Endothelial cell of umbilical vein (primary cell): Measurements from ENCODE around the gene PLEKHA6. TPM values are rescaled to one million over a fixed set of nuclear protein-coding genes. Genes with fewer than 3 reads are reported as not detected.

Experiments used
- BruUV-seq: library from RNA; stranded (reverse); fragments of 400-500 nt; replicated peaks from 2 replicates; lab custom pipeline; 2021; lab: Mats Ljungman, UMichigan
- CTCF ChIA-PET: fragments of 300-600, 350-600 bp; sonication (Branson Sonifier 250); formaldehyde crosslinking; loops from one replicate; lab custom pipeline; 2021; ENCODE audit warnings: antibody characterized with exemption, inconsistent platforms; lab: Charles Lee
- POLR2A ChIA-PET: fragments of 300-600, 350-600 bp; sonication (Branson Sonifier 250); formaldehyde crosslinking; loops from one replicate; lab custom pipeline; 2021; ENCODE audit warnings: antibody characterized with exemption, inconsistent platforms; lab: Charles Lee
- DNase-seq: peaks from one replicate; pipeline ENCODE4 v3.0.0-alpha.2; 2011; ENCODE audit warnings: low read depth, low spot score
- FAIRE-seq: peaks from 2 replicates; lab custom pipeline; 2011; peaks lifted over from hg19 to GRCh38; lab: Jason Lieb, UNC
- H2AFZ ChIP-seq: 2 replicates; pipeline ENCODE4 v1.6.0; 2012; ENCODE audit warnings: low read depth, low read length, control low read depth, inconsistent platforms
- H3K27ac ChIP-seq: 2 replicates; pipeline ENCODE4 v1.5.1; 2011; ENCODE audit warnings: low read depth, mild to moderate bottlenecking, control low read depth, low read length, moderate library complexity; ENCODE audit not compliant: insufficient read depth
- H3K27me3 ChIP-seq, 2 experiments: 2 replicates each; pipeline versions ENCODE4 v1.6.0 to v1.6.1; 2011; ENCODE audit warnings: low read length in 2 of 2, mixed read lengths in 1 of 2; ENCODE audit not compliant: control insufficient read depth in 2 of 2, insufficient read depth in 2 of 2
- H3K36me3 ChIP-seq, 2 experiments: 2 replicates in 1 of 2; 3 replicates in 1 of 2; pipeline ENCODE4 v1.5.1; 2011; ENCODE audit warnings: low read length in 2 of 2, mild to moderate bottlenecking in 1 of 2, moderate library complexity in 1 of 2; ENCODE audit not compliant: control insufficient read depth in 2 of 2, insufficient read depth in 2 of 2; ENCODE audit errors: extremely low read depth in 1 of 2
- H3K4me1 ChIP-seq: 3 replicates; pipeline ENCODE4 v1.5.1; 2011; ENCODE audit warnings: mild to moderate bottlenecking, low read length; ENCODE audit not compliant: control insufficient read depth, insufficient read depth; ENCODE audit errors: extremely low read depth
- H3K4me2 ChIP-seq: 2 replicates; pipeline ENCODE4 v1.6.1; 2011; ENCODE audit warnings: low read length, control low read depth, mixed read lengths; ENCODE audit not compliant: insufficient read depth
- H3K4me3 ChIP-seq, 3 experiments: fragments of 200-600 bp in 1 of 3; sonication (generic), shearing (Covaris generic) in 1 of 3; replicated peaks in 1 of 3; 2 replicates each; pipeline ENCODE4 v1.5.1; 2011 to 2016; ENCODE audit warnings: control low read depth in 3 of 3, low read length in 3 of 3, mild to moderate bottlenecking in 2 of 3, inconsistent platforms in 1 of 3, low read depth in 1 of 3, moderate library complexity in 1 of 3; ENCODE audit not compliant: insufficient read depth in 1 of 3
- H3K79me2 ChIP-seq: 2 replicates; pipeline ENCODE4 v1.6.0; 2012; ENCODE audit warnings: low read length, inconsistent platforms; ENCODE audit not compliant: control insufficient read depth, insufficient read depth
- H3K9ac ChIP-seq: replicated peaks from 2 replicates; pipeline ENCODE3; 2011; ENCODE audit warnings: low read length, control low read depth; ENCODE audit not compliant: insufficient read depth; ENCODE audit errors: extremely low read depth
- H3K9me1 ChIP-seq: replicated peaks from 3 replicates; pipeline ENCODE4 v1.6.0; 2011; ENCODE audit warnings: mild to moderate bottlenecking, low read length; ENCODE audit not compliant: control insufficient read depth, insufficient read depth; ENCODE audit errors: extremely low read depth
- H3K9me3 ChIP-seq: replicated peaks from 2 replicates; pipeline ENCODE4 v1.5.1; 2012; ENCODE audit warnings: low read length, inconsistent platforms; ENCODE audit not compliant: control insufficient read depth, insufficient read depth
- H4K20me1 ChIP-seq: replicated peaks from 2 replicates; pipeline ENCODE3; 2011; ENCODE audit warnings: mild to moderate bottlenecking, low read length; ENCODE audit not compliant: control insufficient read depth, insufficient read depth; ENCODE audit errors: extremely low read depth
- EZH2 ChIP-seq: IDR thresholded peaks from 2 replicates; pipeline ENCODE4 v1.6.1; 2012; ENCODE audit warnings: borderline replicate concordance, low read depth, mild to moderate bottlenecking, moderate library complexity, low read length, inconsistent platforms; ENCODE audit not compliant: severe bottlenecking
- FOS ChIP-seq: IDR thresholded peaks from 2 replicates; pipeline ENCODE4 v1.6.1; 2011; ENCODE audit warnings: mild to moderate bottlenecking, low read length, moderate library complexity, borderline replicate concordance; ENCODE audit not compliant: insufficient read depth
- GATA2 ChIP-seq: IDR thresholded peaks from 2 replicates; pipeline ENCODE4 v1.7.0; 2011; ENCODE audit warnings: low read depth, mild to moderate bottlenecking, moderate library complexity, mixed read lengths, low read length; ENCODE audit not compliant: insufficient read length, insufficient read depth
- JUN ChIP-seq: IDR thresholded peaks from 2 replicates; pipeline ENCODE4 v1.6.1; 2011; ENCODE audit warnings: borderline replicate concordance, low read depth; ENCODE audit not compliant: insufficient read length, insufficient read depth
- MYC ChIP-seq: IDR thresholded peaks from one replicate; pipeline ENCODE4 v1.6.1; 2011; ENCODE audit warnings: mild to moderate bottlenecking, low read depth, low read length
- POLR2A ChIP-seq: IDR thresholded peaks from 2 replicates; pipeline ENCODE4 v1.6.1; 2012; ENCODE audit warnings: low read depth, mild to moderate bottlenecking, control low read depth, low read length
- POLR2AphosphoS5 ChIP-seq: IDR thresholded peaks from 2 replicates; pipeline ENCODE4 v1.6.1; 2012; ENCODE audit warnings: low read depth, mild to moderate bottlenecking, control low read depth, low read length, moderate library complexity; ENCODE audit not compliant: insufficient read depth
- dilution Hi-C: fragments of 300-500 bp; cut with MboI; formaldehyde crosslinking; loops from one replicate; pipeline ENCODE4 v1.15.0; 2019; ENCODE audit warnings: low sequenced_read_pairs; ENCODE audit not compliant: extremely low pct_ligation_motif_present
- intact Hi-C: fragments of 100-400 bp; cut with micrococcal nuclease; formaldehyde crosslinking; loops from one replicate; pipeline ENCODE4 v1.10.0; 2022
- polyA plus RNA-seq, 4 experiments: library from polyadenylated mRNA; depleted of rRNA in 3 of 4; stranded (reverse) in 3 of 4; unstranded in 1 of 4; fragments of >200 nt; gene quantifications; 2 replicates each; pipeline versions ENCODE4 v1.2.1 to v1.2.3, GENCODE V29; 2011 to 2012; ENCODE audit warnings: missing spikeins in 1 of 4
- total RNA-seq: library from RNA; stranded (reverse); gene quantifications from 2 replicates; pipeline ENCODE4 v1.2.3, GENCODE V29; 2021
- TF ChIP-seq, protein P1 (sequence below), 2 donors: IDR thresholded peaks; 1 replicate in 1 of 2; 2 replicates in 1 of 2; pipeline ENCODE4 v1.5.1; 2011; ENCODE audit warnings: low read length in 2 of 2, mild to moderate bottlenecking in 2 of 2, moderate library complexity in 2 of 2, control low read depth in 1 of 2, inconsistent platforms in 1 of 2, low read depth in 1 of 2; ENCODE audit not compliant: insufficient read depth in 1 of 2; ENCODE audit errors: extremely low read depth in 1 of 2
- TF ChIP-seq, protein P2 (sequence below): IDR thresholded peaks from 2 replicates; pipeline ENCODE4 v1.6.1; 2011; ENCODE audit not compliant: insufficient read depth, insufficient read length

PLEKHA6 gene
- total and polyA plus RNA-seq, 2 donors (not counting 3 experiments of a cell fraction or from before 2014, with no cell fraction given), result 2.1 to 15.0 TPM

DNA sequence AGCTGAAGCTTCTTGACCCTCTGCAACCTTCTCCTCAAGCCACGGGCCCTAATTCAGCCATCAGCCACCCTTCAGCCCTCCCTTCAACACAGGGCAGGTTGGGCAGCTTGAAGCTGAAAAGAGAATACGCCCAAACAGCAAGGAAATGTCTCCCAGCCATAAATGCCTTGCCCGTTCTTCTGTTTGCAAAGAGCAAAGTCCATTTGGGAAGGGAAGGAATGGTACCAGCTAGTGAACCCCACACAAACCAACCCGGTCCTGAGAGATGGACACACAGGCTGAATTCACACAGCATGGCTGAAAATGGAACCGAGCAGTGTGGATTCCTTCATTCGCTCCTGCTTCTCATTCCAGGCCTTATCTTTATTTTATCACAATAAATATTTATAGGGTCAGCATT lies 11.5 kb downstream of the PLEKHA6 start:
- POLR2A ChIA-PET, result no interaction called here
- intact Hi-C loops, result no loop called here
- Histone ChIP-seq H3K27ac (no peak overlapping the region), H3K9me1 (no peaks in the 10 kb centered on the region), H3K4me2 (no peak overlapping the region), H3K4me3 (no peak overlapping the region), H3K9ac (no peak overlapping the region), H2AFZ (no peak overlapping the region), H3K4me1 (peaks cover 4% of the 10 kb centered on the region), H3K9me3 (no peaks in the 10 kb centered on the region), H4K20me1 (no peaks in the 10 kb centered on the region), H3K36me3 (no peaks in the 10 kb centered on the region), H3K27me3 (no peaks in the 10 kb centered on the region), H3K79me2 (no peaks in the 10 kb centered on the region)
- BruUV-seq, result no TSS peak
- TF ChIP-seq, protein P1, sequence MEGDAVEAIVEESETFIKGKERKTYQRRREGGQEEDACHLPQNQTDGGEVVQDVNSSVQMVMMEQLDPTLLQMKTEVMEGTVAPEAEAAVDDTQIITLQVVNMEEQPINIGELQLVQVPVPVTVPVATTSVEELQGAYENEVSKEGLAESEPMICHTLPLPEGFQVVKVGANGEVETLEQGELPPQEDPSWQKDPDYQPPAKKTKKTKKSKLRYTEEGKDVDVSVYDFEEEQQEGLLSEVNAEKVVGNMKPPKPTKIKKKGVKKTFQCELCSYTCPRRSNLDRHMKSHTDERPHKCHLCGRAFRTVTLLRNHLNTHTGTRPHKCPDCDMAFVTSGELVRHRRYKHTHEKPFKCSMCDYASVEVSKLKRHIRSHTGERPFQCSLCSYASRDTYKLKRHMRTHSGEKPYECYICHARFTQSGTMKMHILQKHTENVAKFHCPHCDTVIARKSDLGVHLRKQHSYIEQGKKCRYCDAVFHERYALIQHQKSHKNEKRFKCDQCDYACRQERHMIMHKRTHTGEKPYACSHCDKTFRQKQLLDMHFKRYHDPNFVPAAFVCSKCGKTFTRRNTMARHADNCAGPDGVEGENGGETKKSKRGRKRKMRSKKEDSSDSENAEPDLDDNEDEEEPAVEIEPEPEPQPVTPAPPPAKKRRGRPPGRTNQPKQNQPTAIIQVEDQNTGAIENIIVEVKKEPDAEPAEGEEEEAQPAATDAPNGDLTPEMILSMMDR (IDR thresholded peaks at IDR 0.05; ENCODE audit: extremely low read depth in 1 of 2, insufficient read depth in 1 of 2, low read depth in 1 of 2, low read length in 2 of 2), result no peak
- no peak for TF ChIP-seq EZH2
- no peak for TF ChIP-seq POLR2AphosphoS5
- TF ChIP-seq GATA2, result no peak
- no peak for TF ChIP-seq POLR2A
- TF ChIP-seq, protein P2, sequence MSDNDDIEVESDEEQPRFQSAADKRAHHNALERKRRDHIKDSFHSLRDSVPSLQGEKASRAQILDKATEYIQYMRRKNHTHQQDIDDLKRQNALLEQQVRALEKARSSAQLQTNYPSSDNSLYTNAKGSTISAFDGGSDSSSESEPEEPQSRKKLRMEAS, result no peak
- TF ChIP-seq JUN, result no peak
- TF ChIP-seq MYC, result no peak
- no peak for TF ChIP-seq FOS
- FAIRE-seq, result no peak
- dilution Hi-C loops, result loop anchor here (25.0 kb wide), 1 partner anchor 186 kb away; the partner anchor contains the start of genes ETNK2 and REN
- CTCF ChIA-PET, result interaction anchor here (0.8 to 2.2 kb wide), 3 partner anchors 15 to 90 kb away, joined by 3 to 10 read pairs (median 3); no protein-coding TSS in a partner anchor
- DNase-seq, result no peak
